ENCODE data around the gene CMYA5.

Gene CMYA5

DNA sequence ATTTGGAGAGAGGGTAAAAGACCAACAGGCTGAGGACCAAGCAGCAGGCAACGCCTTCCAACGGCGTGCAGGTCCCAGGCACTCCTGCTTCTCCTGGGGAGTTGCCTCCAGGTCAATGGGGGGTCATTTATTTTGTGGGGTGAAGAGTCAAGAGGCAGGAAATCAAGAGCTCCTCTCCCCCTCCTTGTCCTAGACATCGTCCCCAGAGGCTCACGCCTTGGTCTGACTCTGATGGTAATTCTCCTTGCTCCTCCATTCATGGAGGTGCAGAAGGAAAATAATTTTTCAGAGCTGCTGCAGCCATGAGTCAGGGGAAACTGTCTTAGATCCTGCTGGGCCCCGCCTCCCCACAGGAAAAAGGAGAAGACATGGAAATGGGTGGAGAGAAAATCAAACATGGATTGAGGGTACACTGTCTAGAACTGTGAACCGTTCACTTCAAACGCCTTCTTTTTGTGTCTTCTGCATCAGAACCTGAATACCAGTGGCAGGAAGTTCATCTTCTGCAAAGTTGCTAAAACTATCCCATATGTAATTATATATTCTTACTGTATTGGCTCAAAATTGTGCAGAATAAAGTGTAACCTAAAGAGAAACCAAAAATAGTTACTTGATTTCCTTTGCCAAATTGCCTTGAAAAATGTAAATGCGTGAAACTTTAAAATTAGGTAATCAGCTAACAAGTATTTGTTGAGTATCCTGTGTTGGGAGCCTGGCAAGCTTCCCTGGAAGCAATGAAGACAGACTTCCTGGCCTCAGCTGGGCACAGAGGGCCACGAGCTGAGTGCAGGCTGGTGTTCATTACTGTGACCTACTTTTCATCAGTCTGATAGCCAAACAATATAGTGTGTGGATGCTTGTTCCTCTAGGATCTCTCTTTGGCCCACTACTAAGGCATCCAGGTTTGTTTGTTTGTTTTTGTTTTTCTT, 142.0 kb downstream of the CMYA5 start:
- Histone ChIP-seq H3K36me3 (ENCODE audit: control insufficient read depth in 2 of 2, insufficient read depth in 2 of 2, low read length in 2 of 2) (no peaks in the 10 kb centered on the region), H3K9ac (ENCODE audit: low read depth in 1 of 2, low read length in 2 of 2) (no peak overlapping the region), H3K4me3 (ENCODE audit: low read length in 2 of 2) (no peak overlapping the region), H3K4me1 (ENCODE audit: control insufficient read depth in 2 of 2, insufficient read depth in 2 of 2, low read length in 2 of 2) (no peaks in the 10 kb centered on the region), H3K9me3 (ENCODE audit: control insufficient read depth in 2 of 2, low read length in 2 of 2) (no peaks in the 10 kb centered on the region), H3K27ac (ENCODE audit: low read depth in 2 of 2, low read length in 2 of 2) (no peak overlapping the region), H3K27me3 (ENCODE audit: control insufficient read depth in 2 of 2, insufficient read depth in 2 of 2, low read length in 2 of 2) (no peaks in the 10 kb centered on the region)

GRCh38 chr5:79832911-79833310, 143.3 kb downstream of the CMYA5 start:
- Histone ChIP-seq H3K27me3 (ENCODE audit: control insufficient read depth in 2 of 2, insufficient read depth in 2 of 2, low read length in 2 of 2) (no peaks in the 10 kb centered on the region), H3K27ac (ENCODE audit: low read depth in 2 of 2, low read length in 2 of 2) (no peak overlapping the region), H3K36me3 (ENCODE audit: control insufficient read depth in 2 of 2, insufficient read depth in 2 of 2, low read length in 2 of 2) (no peaks in the 10 kb centered on the region), H3K9ac (ENCODE audit: low read depth in 1 of 2, low read length in 2 of 2) (no peak overlapping the region), H3K4me3 (ENCODE audit: low read length in 2 of 2) (no peak overlapping the region), H3K9me3 (ENCODE audit: control insufficient read depth in 2 of 2, low read length in 2 of 2) (no peaks in the 10 kb centered on the region), H3K4me1 (ENCODE audit: control insufficient read depth in 2 of 2, insufficient read depth in 2 of 2, low read length in 2 of 2) (no peaks in the 10 kb centered on the region)

DNA sequence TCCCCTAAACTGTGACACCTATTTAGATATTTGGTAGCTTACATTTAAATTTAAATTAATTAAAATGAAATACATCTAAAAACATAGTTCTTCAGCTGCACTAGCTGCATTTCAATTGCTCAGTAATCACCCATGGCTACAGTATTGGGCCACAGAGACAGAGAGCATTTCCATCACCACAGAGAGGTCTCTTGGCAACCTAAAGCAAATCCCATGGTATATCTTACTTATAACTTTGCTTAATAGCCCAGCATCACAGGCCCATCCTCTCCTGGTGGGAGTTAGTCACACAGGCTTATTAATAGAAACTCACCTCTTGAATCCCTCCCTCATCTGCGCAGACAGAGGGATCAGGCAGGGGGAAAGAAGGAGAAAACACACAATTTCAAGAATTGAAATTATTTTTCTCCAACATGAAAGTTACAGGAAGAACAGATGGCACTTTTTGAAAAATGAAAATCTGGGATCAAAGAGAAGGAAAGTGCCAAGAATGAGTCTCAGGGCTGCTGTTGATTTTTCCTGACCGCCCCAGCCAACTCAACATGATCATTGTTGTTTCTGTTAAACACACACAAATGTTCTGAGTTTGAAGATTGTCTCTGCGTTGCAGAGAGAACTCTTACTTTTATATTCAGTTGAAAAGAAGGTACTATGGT, 144.6 kb downstream of the CMYA5 start:
- Histone ChIP-seq H3K27me3 (ENCODE audit: control insufficient read depth in 2 of 2, insufficient read depth in 2 of 2, low read length in 2 of 2) (no peaks in the 10 kb centered on the region), H3K4me3 (ENCODE audit: low read length in 2 of 2) (no peak overlapping the region), H3K9me3 (ENCODE audit: control insufficient read depth in 2 of 2, low read length in 2 of 2) (no peaks in the 10 kb centered on the region), H3K27ac (ENCODE audit: low read depth in 2 of 2, low read length in 2 of 2) (no peak overlapping the region), H3K36me3 (ENCODE audit: control insufficient read depth in 2 of 2, insufficient read depth in 2 of 2, low read length in 2 of 2) (no peaks in the 10 kb centered on the region), H3K9ac (ENCODE audit: low read depth in 1 of 2, low read length in 2 of 2) (no peak overlapping the region), H3K4me1 (ENCODE audit: control insufficient read depth in 2 of 2, insufficient read depth in 2 of 2, low read length in 2 of 2) (no peaks in the 10 kb centered on the region)

- Histone ChIP-seq H3K27ac (ENCODE audit: low read depth in 2 of 2, low read length in 2 of 2) (no peak overlapping the region), H3K27me3 (ENCODE audit: control insufficient read depth in 2 of 2, insufficient read depth in 2 of 2, low read length in 2 of 2) (no peaks in the 10 kb centered on the region), H3K36me3 (ENCODE audit: control insufficient read depth in 2 of 2, insufficient read depth in 2 of 2, low read length in 2 of 2) (no peaks in the 10 kb centered on the region), H3K9ac (ENCODE audit: low read depth in 1 of 2, low read length in 2 of 2) (no peak overlapping the region), H3K4me3 (ENCODE audit: low read length in 2 of 2) (no peak overlapping the region), H3K4me1 (ENCODE audit: control insufficient read depth in 2 of 2, insufficient read depth in 2 of 2, low read length in 2 of 2) (no peaks in the 10 kb centered on the region), H3K9me3 (ENCODE audit: control insufficient read depth in 2 of 2, low read length in 2 of 2) (no peaks in the 10 kb centered on the region)
Observed at GRCh38 chr5:79834754-79835714, 145.4 kb downstream of the CMYA5 start.

- Histone ChIP-seq H3K36me3 (ENCODE audit: control insufficient read depth in 2 of 2, insufficient read depth in 2 of 2, low read length in 2 of 2) (no peaks in the 10 kb centered on the region), H3K4me1 (ENCODE audit: control insufficient read depth in 2 of 2, insufficient read depth in 2 of 2, low read length in 2 of 2) (no peaks in the 10 kb centered on the region), H3K27me3 (ENCODE audit: control insufficient read depth in 2 of 2, insufficient read depth in 2 of 2, low read length in 2 of 2) (no peaks in the 10 kb centered on the region), H3K27ac (ENCODE audit: low read depth in 2 of 2, low read length in 2 of 2) (no peak overlapping the region), H3K4me3 (ENCODE audit: low read length in 2 of 2) (no peak overlapping the region), H3K9ac (ENCODE audit: low read depth in 1 of 2, low read length in 2 of 2) (no peak overlapping the region), H3K9me3 (ENCODE audit: control insufficient read depth in 2 of 2, low read length in 2 of 2) (no peaks in the 10 kb centered on the region)
Observed at GRCh38 chr5:79837761-79838551, 148.3 kb downstream of the CMYA5 start.

GRCh38 chr5:79840084-79840990, 150.7 kb downstream of the CMYA5 start:
- no peak overlapping the region for H3K27ac ChIP-seq (ENCODE audit: low read depth in 2 of 2, low read length in 2 of 2)
- H3K9ac ChIP-seq (ENCODE audit: low read depth in 1 of 2, low read length in 2 of 2), result no peak overlapping the region
- no peaks in the 10 kb centered on the region for H3K36me3 ChIP-seq (ENCODE audit: control insufficient read depth in 2 of 2, insufficient read depth in 2 of 2, low read length in 2 of 2)
- H3K9me3 ChIP-seq (ENCODE audit: control insufficient read depth in 2 of 2, low read length in 2 of 2), result no peaks in the 10 kb centered on the region
- no peaks in the 10 kb centered on the region for H3K27me3 ChIP-seq (ENCODE audit: control insufficient read depth in 2 of 2, insufficient read depth in 2 of 2, low read length in 2 of 2)
- H3K4me3 ChIP-seq (ENCODE audit: low read length in 2 of 2), result no peak overlapping the region
- no peaks in the 10 kb centered on the region for H3K4me1 ChIP-seq (ENCODE audit: control insufficient read depth in 2 of 2, insufficient read depth in 2 of 2, low read length in 2 of 2)

DNA sequence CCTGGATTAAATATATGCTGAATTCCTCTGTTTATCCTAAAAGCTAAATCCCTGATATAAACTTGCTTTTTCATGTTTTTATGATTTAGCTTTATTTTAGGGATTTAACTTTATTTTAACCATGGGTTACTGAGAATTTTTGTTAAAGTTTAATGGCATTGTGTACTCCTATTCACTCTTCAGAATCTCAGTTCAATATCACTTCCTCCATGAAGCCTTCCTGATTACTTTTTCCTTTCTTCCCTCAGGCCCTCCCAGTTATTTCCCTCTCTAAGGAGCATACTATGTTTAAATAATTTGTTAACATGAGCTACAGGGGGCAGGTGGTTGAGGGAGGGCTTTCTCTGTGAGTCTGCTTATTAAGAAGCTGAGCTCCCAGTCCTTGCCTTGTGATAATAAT, 151.5 kb downstream of the CMYA5 start:
- Histone ChIP-seq H3K4me1 (ENCODE audit: control insufficient read depth in 2 of 2, insufficient read depth in 2 of 2, low read length in 2 of 2) (no peaks in the 10 kb centered on the region), H3K27ac (ENCODE audit: low read depth in 2 of 2, low read length in 2 of 2) (no peak overlapping the region), H3K4me3 (ENCODE audit: low read length in 2 of 2) (no peak overlapping the region), H3K27me3 (ENCODE audit: control insufficient read depth in 2 of 2, insufficient read depth in 2 of 2, low read length in 2 of 2) (no peaks in the 10 kb centered on the region), H3K36me3 (ENCODE audit: control insufficient read depth in 2 of 2, insufficient read depth in 2 of 2, low read length in 2 of 2) (no peaks in the 10 kb centered on the region), H3K9me3 (ENCODE audit: control insufficient read depth in 2 of 2, low read length in 2 of 2) (no peaks in the 10 kb centered on the region), H3K9ac (ENCODE audit: low read depth in 1 of 2, low read length in 2 of 2) (no peak overlapping the region)

- no peaks in the 10 kb centered on the region for H3K27me3 ChIP-seq (ENCODE audit: control insufficient read depth in 2 of 2, insufficient read depth in 2 of 2, low read length in 2 of 2)
- no peak overlapping the region for H3K9ac ChIP-seq (ENCODE audit: low read depth in 1 of 2, low read length in 2 of 2)
- no peaks in the 10 kb centered on the region for H3K36me3 ChIP-seq (ENCODE audit: control insufficient read depth in 2 of 2, insufficient read depth in 2 of 2, low read length in 2 of 2)
- no peak overlapping the region for H3K27ac ChIP-seq (ENCODE audit: low read depth in 2 of 2, low read length in 2 of 2)
- H3K9me3 ChIP-seq (ENCODE audit: control insufficient read depth in 2 of 2, low read length in 2 of 2), result no peaks in the 10 kb centered on the region
- no peaks in the 10 kb centered on the region for H3K4me1 ChIP-seq (ENCODE audit: control insufficient read depth in 2 of 2, insufficient read depth in 2 of 2, low read length in 2 of 2)
- no peak overlapping the region for H3K4me3 ChIP-seq (ENCODE audit: low read length in 2 of 2)
Observed at GRCh38 chr5:79842006-79842881, 152.6 kb downstream of the CMYA5 start.

Measured in mucosa of rectum (tissue), 2 donors.